GM19035 (cell line): Measurements from ENCODE around the gene ITIH5.

Source experiments
- ATAC-seq: cut with Tn5 transposase; IDR thresholded peaks from one replicate; pipeline ENCODE4 v1.9.1; 2021; ENCODE audit not compliant: unreplicated experiment

Gene ITIH5

DNA sequence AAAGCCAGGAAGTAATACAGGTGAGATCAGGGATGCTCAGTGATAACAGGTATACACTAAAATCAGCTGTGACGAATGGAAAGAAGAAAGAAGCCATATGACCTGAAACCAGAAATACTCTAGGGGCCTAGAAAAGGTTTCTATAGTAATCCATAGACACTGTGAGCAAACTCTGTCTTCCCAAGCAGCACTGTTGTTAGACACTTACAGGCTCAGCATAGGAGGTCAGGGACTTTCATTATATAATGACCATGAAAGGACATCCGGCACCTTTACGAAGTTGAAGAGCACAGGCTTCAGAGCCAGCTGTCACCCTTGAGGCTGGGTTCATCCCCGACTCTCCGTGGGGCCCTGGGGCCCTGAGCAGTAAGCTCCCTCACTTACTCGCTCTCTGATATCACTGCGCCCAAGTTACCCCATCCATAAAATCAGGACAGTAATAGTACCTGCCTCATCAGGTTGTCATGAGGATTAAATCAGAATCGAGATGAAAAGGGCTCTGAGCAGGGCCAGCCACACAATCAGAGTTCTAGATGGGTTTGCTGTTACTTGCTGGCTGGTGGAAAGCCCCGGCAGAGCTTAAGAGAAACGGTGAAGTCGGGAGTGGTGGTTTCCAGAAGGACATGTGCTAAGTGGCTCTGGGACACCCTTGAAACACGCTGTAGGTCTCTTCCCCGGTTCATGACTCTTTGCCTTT lies 79.5 kb downstream of the ITIH5 start:
- ATAC-seq = no peak

DNA sequence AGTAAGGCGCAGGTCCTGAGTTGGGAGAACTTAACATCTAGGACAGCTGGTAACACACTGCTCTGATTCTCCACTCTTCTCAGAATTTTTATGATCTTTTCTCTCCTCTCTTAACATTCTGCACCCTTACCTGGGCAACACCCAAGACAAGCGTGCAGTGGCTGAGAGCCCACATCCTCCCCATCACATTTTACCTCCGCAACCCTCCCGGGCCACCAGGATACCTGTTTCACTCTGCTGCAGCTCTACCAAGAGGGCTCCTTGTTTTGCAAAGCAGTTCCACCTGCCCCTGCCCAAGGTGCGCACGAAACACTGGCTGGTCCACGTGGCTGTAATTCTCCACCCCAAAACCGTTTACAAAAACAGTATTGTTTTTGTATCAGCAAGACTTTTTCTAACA lies 81.5 kb downstream of the ITIH5 start:
- no peak for ATAC-seq

DNA sequence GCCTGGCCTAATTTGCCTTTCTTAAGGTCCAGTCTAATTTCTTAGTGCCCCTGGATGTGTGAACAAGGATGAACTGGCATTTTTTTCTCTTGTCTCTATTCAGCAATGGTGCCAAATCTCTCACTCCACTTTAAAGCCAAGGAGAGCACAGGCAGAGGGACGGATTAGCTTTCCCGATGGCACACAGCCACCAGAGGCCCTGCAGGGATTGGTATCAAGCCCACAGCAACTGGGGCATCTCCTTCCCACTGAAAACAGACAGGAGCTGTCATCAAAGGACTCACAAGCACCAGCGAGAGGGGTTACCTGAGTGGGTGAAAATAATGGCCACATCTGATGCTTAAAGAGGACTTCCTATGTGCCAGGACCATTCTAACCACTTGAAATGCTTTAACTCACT lies 83.1 kb downstream of the ITIH5 start:
- no peak for ATAC-seq

GRCh38 chr10:7580520-7580919 lies 86.2 kb downstream of the ITIH5 start:
- ATAC-seq = no peak

DNA sequence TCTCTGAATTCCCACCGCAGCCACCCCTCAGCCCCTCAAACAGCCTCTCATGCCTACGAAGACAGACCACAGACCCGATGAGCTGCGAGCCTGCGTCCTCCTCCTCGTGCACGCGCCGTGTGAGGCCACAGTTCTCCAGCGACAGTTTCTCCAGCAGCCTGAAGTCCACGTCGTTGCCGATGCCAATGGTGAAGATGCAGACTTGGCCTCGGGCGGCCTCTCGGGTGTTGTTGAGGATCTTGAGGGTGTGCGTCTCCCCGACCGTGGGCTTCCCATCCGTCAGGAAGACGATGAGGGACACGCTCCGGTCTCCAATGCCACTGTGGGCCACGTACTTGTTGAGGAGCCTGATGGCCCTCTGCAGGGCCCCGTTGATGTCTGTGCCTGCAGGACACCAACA lies 87.1 kb downstream of the ITIH5 start:
- ATAC-seq = no peak

DNA sequence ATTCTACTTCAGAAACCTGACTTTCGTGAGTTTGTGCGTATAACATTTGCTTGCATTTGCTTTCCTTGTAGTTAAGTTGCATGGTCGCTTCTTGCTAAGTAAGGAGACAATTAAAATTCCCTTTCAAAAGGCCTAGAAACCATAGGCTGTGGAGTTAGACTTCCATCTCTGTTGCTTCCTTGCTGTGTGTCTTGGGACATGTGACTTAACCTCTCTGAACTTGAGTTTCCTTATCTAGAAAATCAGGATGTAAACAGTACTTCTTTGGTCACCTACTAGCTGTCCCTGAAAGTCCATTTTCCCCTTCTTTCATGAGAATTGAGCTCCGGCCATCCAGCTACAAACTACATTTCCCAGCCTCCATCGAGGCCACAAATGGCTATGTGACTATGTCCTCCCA lies 89.2 kb downstream of the ITIH5 start:
- ATAC-seq = no peak

DNA sequence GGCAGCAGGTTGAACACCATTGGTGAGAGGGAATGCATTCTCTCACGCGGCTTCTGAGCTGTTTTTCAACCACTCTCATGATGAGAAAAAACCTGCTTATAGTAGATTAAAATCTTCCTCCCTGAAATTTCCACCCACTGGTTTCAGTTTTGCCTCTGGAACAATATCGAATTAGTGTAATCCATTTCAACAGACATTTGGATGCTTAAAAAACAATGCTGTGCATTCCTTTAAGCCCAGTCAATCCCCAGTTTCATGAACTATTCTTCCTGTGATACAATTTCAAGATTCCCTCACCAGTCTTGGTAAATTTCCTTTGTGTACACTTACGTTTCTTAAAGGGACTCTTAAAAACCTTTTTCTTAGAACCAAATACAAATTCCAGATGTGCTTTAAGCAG lies 89.6 kb downstream of the ITIH5 start:
- no peak for ATAC-seq

- ATAC-seq = no peak
Measured at GRCh38 chr10:7576340-7576739, 90.4 kb downstream of the ITIH5 start.

DNA sequence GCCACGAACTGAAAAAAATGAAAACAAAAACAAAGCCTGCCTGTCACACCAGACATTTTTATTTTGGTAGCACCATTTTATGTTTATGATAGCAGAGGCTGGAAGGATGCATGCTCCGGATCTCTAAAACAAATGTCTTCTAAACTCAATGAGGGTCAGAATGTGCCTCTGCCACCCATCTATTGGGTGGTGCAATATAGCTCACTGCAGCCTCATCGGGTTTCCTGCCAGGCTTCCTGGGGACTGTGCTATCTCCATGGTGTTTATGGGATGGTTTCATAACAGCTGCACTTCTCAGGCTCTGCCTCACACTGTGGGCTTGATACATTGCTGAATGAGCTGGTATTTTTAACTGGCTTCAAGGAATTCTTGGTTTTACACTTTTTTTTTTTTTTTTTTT lies 94.4 kb downstream of the ITIH5 start:
- no peak for ATAC-seq

GRCh38 chr10:7571981-7572380 lies 94.8 kb downstream of the ITIH5 start:
- ATAC-seq = no peak

GRCh38 chr10:7567911-7568620 lies 98.7 kb downstream of the ITIH5 start:
- no peak for ATAC-seq

DNA sequence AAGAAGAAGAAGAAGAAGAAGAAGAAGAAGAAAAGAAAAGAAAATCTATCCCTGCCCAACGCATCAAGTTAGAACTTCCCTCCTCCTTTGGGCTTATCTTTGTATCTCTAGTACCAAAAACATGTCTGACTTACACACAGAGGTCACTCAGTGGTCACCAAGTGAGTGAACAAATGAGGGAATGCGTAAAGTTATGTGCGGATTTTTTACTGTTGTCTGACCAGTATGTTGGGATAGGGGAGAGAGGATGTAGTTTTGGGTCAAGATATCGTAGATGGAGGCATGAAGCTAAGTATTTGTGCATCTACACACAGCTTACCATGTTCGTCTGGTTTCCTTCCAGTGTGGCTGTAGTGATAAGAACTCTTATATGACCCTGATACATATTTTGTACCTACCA lies 99.9 kb downstream of the ITIH5 start:
- ATAC-seq = no peak

DNA sequence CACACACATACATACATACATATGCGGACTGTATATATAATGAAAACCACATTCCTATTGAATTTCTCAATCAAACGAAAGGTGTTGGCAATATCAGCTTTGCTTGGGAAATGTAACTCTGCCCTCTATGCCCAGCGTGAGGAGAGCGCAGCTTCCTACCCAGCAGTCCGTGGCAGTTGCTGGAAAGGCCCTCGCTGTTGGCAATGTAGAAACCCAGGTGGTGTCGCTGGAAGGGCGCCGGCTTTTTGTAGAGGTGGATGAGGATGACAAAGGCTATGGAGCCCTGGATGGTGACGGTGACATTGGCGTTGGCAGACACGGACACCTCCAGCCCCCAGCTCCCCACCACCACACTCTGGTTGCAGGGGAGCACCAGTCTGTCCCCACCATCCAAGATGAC lies 100.9 kb downstream of the ITIH5 start:
- ATAC-seq = no peak

- ATAC-seq = no peak
Measured at GRCh38 chr10:7563770-7564169, 103.0 kb downstream of the ITIH5 start.

DNA sequence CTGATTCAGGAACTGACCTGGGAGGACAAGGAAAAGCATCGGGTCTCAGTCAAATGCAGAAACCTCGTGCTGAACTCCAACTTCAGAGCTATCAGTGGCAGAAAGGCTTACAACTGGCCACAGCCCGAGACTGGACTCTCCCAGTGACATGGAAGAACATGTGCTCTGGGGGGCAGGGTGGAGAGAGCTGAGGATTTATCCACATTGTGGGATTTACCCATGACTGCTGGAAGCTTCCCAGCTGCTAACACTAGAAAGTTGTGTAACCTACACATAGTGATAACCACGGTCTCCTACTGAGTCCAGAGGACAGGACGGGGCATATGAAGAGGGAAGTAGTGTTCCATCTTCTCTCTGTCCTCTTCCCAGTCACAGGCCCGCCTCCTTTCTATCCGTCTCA lies 103.4 kb downstream of the ITIH5 start:
- ATAC-seq = no peak

GRCh38 chr10:7561985-7562384 lies 104.8 kb downstream of the ITIH5 start:
- no peak for ATAC-seq

GRCh38 chr10:7561216-7561893 lies 105.4 kb downstream of the ITIH5 start:
- ATAC-seq = no peak

- no peak for ATAC-seq
Measured at GRCh38 chr10:7560519-7560918, 106.2 kb downstream of the ITIH5 start.

DNA sequence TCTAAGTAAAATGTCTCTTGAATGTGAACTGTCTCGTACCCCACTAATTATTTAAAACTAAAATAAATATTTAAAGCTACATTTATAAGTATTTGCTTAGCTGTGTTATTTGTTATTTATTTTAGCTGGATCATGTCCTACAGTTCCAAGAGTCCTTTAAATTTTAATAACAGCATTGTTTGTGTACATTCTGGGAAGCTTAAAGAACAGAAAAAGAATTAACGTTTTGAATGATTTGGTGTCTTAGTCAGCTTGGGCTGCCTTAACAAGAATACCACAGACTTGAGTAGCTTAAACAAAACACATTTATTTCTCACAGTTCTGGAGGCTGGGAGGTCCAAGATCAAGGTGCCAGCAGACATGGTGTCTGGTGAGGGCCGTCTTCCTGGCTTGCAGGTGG lies 107.4 kb downstream of the ITIH5 start:
- no peak for ATAC-seq

GRCh38 chr10:7558036-7558435 lies 108.7 kb downstream of the ITIH5 start:
- no peak for ATAC-seq

DNA sequence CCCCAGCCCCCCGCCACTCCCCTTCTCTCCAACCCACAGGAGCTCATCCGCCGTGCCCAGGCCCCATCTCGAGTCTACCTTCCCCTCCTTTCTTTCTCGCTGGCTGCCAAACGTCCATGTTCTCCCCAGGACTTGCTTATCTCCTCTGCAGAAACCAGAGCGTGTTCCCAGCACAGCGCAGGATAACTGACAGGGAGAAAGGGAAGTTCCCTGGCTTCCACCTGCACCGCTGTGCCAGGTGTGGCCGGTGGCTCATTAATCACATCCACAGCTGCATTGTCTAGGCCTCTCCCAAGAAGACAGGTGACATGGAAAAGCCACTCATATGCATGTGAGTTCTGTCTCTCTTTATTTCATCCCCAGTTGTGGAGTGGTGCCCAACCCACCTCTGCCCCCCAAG lies 113.2 kb downstream of the ITIH5 start:
- no peak for ATAC-seq

GRCh38 chr10:7551950-7552716 lies 114.6 kb downstream of the ITIH5 start:
- ATAC-seq = no peak
